ENCODE measurements around the gene TRAPPC12.
"Not testable (repeated sequence)": the region's sequence is repeated elsewhere in the genome, so short reads cannot be mapped to it uniquely, and the experiment has no call there.

The TRAPPC12 gene

DNA sequence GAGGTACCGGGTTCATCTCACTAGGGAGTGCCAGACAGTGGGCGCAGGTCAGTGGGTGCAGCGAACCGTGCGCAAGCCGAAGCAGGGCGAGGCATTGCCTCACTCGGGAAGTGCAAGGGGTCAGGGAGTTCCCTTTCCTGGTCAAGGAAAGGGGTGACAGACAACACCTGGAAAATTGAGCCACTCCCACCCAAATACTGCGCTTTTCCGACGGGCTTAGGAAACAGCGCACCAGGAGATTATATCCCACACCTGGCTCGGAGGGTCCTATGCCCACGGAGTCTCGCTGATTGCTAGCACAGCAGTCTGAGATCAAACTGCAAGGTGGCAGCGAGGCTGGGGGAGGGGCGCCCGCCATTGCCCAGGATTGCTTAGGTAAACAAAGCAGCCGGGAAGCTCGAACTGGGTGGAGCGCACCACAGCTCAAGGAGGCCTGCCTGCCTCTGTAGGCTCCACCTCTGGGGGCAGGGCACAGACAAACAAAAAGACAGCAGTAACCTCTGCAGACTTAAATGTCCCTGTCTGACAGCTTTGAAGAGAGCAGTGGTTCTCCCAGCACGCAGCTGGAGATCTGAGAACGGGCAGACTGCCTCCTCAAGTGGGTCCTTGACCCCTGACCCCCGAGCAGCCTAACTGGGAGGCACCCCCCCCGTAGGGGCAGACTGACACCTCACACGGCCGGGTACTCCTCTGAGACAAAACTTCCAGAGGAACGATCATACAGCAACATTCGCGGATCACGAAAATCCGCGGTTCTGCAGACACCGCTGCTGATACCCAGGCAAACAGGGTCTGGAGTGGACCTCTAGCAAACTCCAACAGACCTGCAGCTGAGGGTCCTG, 9.9 kb upstream of the TRAPPC12 start:
- not testable (repeated sequence) for DNase-seq

- no peak for DNase-seq
Observed at GRCh38 chr2:3376821-3377220, 2.7 kb upstream of the TRAPPC12 start.

GRCh38 chr2:3377279-3377611, 2.2 kb upstream of the TRAPPC12 start:
- DNase-seq: no peak

- peak; percentile 89 for DNase-seq
Observed at GRCh38 chr2:3377612-3378432, 1.7 kb upstream of the TRAPPC12 start, which contains the start of gene EIPR1. Gene EIPR1 (minus strand): TSS chr2:3377818. CDS start chr2:3377689, 129 bp downstream.

DNA sequence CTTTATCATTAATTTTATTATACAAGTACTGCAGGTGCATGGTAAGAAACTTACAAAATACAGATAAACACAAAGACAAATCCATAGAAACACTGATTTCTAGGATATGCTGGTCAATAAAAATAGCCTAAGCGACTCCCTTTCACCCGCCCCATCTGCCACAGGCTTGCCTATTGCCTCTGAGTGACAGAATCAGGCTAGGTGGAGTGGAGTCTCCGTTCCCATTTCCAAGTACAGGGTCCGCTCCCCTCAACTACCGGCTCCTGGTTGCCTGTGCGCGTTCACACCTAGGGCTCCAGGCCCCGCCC, 201 bp upstream of the TRAPPC12 start:
- DNase-seq: no peak

GRCh38 chr2:3386448-3386958, 7.0 kb downstream of the TRAPPC12 start:
- no peak for DNase-seq

DNA sequence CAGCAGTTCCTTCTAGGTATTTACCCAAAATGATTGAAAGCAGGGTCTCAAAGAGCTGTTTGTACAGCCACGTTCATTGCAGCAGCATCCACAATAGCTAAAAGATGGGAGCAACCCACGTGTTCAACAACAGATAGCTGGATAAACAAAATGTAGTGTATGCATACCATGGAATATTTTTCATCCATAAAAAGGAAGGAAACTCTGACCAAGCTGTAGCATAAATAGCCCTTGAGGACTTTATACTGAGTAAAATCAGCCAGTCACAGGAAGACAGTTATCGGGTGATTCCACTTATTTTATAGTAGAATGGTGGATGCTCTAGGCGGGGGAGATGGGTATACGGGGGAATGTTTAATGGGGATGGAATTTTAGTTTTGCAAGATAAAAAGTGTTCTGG, 7.5 kb downstream of the TRAPPC12 start:
- no peak for DNase-seq

DNA sequence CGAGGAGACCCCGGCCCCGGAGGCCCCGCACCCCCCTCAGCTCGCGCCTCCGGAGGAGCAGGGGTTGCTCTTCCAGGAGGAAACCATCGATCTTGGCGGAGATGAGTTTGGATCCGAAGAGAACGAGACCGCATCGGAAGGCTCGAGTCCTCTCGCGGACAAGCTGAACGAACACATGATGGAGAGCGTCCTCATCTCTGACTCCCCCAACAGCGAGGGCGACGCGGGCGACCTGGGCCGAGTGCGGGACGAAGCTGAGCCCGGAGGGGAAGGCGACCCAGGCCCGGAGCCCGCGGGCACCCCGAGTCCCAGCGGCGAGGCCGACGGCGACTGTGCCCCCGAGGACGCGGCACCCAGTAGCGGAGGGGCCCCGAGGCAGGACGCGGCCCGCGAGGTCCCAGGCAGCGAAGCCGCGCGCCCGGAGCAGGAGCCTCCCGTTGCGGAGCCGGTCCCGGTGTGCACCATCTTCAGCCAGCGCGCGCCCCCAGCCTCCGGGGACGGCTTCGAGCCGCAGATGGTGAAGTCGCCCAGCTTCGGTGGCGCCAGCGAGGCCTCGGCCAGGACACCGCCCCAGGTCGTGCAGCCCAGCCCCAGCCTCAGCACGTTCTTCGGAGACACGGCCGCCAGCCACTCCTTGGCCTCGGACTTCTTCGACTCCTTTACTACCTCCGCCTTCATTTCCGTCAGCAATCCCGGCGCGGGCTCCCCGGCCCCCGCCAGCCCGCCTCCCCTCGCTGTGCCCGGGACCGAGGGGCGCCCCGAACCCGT, 8.3 kb downstream of the TRAPPC12 start:
- no peak for DNase-seq

GRCh38 chr2:3388412-3388738, 8.9 kb downstream of the TRAPPC12 start:
- DNase-seq: no peak

DNA sequence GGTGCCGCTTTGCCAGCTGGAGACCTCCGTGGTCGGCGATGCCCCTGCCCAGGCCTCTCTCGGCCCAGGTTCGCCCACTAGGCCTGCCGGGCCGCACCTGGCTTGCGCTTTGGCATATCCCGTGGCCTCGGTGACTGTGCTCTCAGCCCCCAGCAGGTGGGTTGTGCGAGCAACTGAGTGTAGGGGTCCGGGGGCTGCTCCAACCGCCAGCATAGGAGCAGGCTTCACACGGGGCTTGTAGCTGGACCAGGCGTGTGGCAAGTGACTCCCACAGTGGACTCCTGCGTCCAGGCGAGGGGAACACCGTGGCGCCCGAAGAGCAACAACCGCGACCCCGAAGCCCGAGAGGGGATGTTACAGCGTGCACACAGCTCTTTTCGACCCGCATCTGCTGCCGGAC, 9.7 kb downstream of the TRAPPC12 start:
- DNase-seq: no peak

DNA sequence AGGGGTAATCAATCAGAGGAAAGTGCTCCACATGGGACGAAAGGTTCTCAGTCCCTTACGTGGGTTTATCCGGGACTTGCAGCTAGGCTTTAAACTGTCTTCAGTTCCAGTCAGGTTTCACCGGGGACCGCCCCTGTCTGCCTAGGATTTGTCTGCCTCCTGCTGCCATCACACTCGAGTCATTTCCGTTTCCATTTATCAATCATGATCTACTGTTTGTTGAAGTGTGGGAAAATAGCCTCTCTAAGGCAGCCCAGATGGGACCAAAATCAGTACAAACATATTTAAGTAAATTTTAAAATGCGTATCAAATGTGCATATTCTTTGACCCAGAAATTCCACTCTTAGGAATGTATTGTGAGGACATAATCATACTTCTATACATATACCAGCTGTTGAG, 10.5 kb downstream of the TRAPPC12 start:
- no peak for DNase-seq

- DNase-seq: no peak
Observed at GRCh38 chr2:3392216-3392615, 12.7 kb downstream of the TRAPPC12 start.

- no peak for DNase-seq
Observed at GRCh38 chr2:3396920-3397559, 17.5 kb downstream of the TRAPPC12 start.

DNA sequence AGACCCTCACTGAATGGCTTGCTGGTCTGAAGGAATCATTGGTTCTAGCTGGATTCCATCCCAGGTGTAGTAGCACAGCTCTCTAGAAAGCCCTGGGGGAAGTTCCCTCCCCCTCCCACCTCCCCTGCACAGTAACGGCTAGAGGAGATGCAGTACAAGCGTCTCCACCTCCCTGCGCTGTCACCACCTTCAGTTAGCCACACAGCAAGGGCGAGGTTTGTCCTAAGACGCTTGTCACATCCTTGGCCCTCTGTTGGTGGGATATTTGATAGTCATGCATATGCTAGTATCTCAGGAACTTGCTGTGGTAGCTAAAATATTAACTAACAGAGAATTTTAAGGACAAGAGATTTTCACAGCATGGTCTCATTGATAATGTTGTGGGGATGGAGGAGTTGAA, 19.4 kb downstream of the TRAPPC12 start:
- no peak for DNase-seq

DNA sequence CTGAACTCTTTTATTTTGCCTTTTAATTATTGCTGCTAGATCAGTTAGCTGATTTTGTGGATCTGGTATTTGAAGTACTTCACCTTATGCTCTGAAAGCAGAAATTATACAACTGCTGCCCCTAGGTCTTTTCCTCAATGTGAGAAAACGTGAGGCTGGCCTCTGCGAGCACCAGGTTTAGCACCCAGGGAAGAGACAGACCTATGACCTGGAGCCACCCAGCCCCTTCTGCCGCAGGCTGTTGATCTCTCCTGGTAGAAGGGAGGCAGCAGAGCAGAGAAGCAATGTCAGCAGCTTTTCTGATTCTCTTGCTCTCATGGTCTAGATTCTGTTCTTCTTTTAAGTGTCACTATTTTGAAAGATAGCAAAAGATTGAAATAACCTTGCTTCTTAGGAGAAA, 19.9 kb downstream of the TRAPPC12 start:
- DNase-seq: no peak

GRCh38 chr2:3399829-3400228, 20.3 kb downstream of the TRAPPC12 start:
- DNase-seq: no peak

DNA sequence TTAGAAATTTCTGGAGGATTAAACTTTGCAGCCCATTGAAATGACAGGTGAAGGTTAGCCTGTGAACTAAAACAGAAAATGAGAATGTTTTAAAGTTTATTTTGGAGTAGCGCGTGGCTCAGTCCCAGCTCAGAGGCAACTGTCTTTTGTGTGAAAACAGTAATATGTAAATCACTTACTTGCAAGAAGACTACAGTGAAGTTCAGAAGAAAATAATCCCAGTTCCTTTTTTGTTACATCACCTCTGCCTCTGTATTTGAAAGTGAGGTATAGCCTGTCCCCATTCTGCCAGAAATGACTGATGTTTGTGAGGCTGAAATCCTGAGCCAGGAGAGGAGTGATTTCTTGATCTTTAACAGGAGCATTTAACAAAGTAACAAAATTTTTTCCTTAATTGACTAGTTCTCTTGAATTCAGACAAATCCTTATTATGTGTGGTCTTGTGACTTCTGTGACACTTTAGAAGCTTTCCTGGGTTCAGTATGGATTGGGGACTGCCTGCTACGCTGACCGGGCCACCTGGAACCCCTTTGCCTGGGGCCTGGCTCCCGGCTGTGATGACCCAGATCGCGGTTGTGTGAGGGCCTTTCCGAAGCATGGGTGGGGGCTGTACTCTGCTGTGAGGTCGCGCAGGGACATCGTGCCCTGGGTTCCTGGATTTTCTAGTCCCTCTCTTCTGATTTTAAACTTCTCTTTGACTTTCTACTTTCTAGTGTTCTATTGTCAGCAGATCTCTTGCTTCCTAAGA, 24.3 kb downstream of the TRAPPC12 start:
- no peak for DNase-seq

DNA sequence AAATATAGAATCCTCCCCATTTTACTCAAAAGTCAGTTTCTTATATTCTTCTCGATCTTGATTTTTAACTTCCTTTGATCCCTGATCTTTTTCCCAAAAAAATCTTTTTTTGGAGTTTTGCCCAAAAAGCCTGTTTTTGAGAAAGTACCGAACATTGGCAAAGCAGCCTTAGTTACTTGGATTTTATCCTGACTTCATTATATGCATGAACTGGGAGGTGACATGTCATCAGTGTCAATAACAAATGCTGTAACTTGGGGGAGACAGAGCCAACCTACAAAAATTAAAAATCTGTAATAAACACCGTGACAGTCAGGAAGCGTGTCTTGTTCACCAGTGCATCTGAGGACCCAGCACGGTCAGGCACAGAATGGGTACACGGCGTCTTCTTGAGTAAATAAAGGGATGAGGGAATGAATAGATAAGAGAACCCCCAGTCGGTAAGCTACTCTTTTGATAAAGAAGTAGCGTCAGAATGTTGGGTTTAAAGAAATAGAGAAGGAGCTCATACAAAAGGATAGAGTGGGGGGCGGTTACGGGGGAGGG, 24.9 kb downstream of the TRAPPC12 start:
- no peak for DNase-seq

DNA sequence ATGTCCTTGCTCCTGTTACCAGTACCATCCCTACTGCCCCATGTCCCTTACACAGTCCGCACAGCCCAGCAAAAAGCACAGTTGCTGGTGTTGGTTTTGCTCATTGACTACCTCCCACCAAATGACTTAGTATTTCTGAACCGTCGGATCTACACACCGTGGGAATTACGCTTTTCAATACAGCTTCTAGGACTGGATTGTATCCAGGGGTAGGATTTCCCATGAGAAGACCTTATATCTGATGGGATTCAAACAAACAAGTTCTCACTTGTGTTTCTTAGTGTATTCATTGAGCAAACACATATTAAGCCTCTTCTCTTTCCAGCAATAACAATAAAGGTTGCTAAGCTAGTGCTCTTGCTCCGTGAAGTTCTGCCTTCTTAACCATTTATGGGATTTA, 25.8 kb downstream of the TRAPPC12 start:
- no peak for DNase-seq

DNA sequence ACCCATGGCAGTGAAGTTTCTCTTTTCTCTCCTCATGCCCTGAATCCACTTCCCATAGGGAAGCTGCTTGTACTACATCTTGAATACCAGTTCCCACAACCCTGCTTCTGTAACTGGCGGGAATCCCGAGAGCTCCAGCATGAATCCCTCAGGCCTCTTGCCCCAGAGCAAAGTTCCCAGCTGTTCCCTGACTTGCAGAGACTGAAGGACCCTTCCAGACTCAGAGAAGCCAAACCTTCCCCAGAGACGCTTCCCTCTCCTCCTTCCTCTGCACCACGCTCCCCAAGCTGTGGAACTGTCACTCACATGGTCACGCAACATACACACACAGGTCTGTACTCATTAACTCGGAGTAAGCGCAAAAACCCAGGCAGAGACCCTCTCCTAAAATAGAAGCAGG, 26.4 kb downstream of the TRAPPC12 start:
- DNase-seq: no peak

- no peak for DNase-seq
Observed at GRCh38 chr2:3406501-3406900, 27.0 kb downstream of the TRAPPC12 start.

DNA sequence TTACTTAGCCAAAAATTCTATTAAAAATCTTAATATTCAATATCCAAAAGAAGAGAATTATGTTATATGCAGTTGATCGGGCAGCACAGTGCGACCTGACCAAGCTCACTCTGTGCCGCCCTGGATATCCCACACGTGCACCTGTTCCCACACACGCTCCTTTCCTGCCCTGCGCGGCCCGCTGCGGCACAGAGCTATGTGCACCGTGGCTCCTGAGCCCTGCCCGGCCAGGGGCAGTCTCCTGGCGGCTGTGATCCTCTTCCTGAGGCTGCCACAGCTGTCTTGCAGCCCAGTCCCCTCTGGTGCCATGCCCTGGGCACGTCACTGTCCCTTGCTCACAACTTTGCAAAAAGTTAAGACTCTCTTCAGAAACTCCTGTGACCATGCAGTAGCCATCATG, 29.3 kb downstream of the TRAPPC12 start:
- no peak for DNase-seq

Data from T1000 (cell line).